Mesothelial cell of epicardium (in vitro differentiated cells): Measurements from ENCODE around the gene GADD45A. TPM values are rescaled to one million over a fixed set of nuclear protein-coding genes. Genes with fewer than 3 reads are reported as not detected.

Source experiments
- DNase-seq, 2 experiments: peaks; one replicate each; pipeline ENCODE4 v3.0.0; 2021; ENCODE audit warnings: low spot score in 2 of 2; ENCODE audit not compliant: unreplicated experiment in 2 of 2
- H3K27ac Mint-ChIP-seq: 2 replicates; pipeline ENCODE4 v1.8.0; 2021; ENCODE audit warnings: mixed read lengths
- H3K27me3 Mint-ChIP-seq: 2 replicates; pipeline ENCODE4 v1.8.0; 2021; ENCODE audit warnings: low read depth, mixed read lengths
- H3K36me3 Mint-ChIP-seq: 2 replicates; pipeline ENCODE4 v1.8.0; 2021; ENCODE audit warnings: mixed read lengths
- H3K4me1 Mint-ChIP-seq: 2 replicates; pipeline ENCODE4 v1.8.0; 2021; ENCODE audit warnings: mixed read lengths
- H3K4me3 Mint-ChIP-seq: 2 replicates; pipeline ENCODE4 v1.8.0; 2021; ENCODE audit warnings: mild to moderate bottlenecking, moderate library complexity, mixed read lengths
- H3K9me3 Mint-ChIP-seq: 2 replicates; pipeline ENCODE4 v1.8.0; 2021; ENCODE audit warnings: mixed read lengths
- total RNA-seq: library from RNA; stranded (reverse); gene quantifications from 3 replicates; pipeline ENCODE4 v1.2.1, GENCODE V29; 2021
- TF ChIP-seq, protein P1 (sequence below): fragments of 200-600 bp; sonication (generic); IDR thresholded peaks from one replicate; pipeline ENCODE4 v1.5.0; 2021; ENCODE audit warnings: antibody characterized with exemption; ENCODE audit not compliant: unreplicated experiment

The GADD45A gene
- total RNA-seq, 1 donor from 2014 or later: 80.2 TPM

DNA sequence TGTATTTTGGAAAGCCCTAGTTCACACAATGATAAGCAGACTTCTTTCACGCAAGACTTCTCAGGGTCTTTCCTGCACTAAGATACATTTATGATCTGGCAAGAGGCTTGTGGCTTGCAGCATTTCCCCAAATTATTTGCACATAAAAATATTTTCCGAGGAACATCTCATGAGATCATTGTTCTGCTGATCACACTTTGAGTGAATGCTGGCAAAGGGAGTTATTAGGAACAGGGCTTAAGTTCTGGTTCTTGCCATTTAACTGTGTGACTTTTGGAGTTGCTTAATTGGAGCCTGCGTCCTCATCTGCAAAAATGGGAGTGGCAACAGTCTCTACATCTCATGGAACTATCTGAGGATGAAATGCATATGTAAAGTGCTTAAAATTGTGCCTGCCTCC lies 50.2 kb downstream of the GADD45A start:
- H3K36me3 Mint-ChIP-seq: no peaks in the 10 kb centered on the region
- H3K27me3 Mint-ChIP-seq: no peaks in the 10 kb centered on the region
- H3K9me3 Mint-ChIP-seq: no peaks in the 10 kb centered on the region
- H3K4me1 Mint-ChIP-seq: peaks cover 13% of the 10 kb centered on the region
- no peak for DNase-seq
- no peak overlapping the region for H3K27ac Mint-ChIP-seq
- TF ChIP-seq, protein P1, sequence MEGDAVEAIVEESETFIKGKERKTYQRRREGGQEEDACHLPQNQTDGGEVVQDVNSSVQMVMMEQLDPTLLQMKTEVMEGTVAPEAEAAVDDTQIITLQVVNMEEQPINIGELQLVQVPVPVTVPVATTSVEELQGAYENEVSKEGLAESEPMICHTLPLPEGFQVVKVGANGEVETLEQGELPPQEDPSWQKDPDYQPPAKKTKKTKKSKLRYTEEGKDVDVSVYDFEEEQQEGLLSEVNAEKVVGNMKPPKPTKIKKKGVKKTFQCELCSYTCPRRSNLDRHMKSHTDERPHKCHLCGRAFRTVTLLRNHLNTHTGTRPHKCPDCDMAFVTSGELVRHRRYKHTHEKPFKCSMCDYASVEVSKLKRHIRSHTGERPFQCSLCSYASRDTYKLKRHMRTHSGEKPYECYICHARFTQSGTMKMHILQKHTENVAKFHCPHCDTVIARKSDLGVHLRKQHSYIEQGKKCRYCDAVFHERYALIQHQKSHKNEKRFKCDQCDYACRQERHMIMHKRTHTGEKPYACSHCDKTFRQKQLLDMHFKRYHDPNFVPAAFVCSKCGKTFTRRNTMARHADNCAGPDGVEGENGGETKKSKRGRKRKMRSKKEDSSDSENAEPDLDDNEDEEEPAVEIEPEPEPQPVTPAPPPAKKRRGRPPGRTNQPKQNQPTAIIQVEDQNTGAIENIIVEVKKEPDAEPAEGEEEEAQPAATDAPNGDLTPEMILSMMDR: no peak
- H3K4me3 Mint-ChIP-seq: no peak overlapping the region

DNA sequence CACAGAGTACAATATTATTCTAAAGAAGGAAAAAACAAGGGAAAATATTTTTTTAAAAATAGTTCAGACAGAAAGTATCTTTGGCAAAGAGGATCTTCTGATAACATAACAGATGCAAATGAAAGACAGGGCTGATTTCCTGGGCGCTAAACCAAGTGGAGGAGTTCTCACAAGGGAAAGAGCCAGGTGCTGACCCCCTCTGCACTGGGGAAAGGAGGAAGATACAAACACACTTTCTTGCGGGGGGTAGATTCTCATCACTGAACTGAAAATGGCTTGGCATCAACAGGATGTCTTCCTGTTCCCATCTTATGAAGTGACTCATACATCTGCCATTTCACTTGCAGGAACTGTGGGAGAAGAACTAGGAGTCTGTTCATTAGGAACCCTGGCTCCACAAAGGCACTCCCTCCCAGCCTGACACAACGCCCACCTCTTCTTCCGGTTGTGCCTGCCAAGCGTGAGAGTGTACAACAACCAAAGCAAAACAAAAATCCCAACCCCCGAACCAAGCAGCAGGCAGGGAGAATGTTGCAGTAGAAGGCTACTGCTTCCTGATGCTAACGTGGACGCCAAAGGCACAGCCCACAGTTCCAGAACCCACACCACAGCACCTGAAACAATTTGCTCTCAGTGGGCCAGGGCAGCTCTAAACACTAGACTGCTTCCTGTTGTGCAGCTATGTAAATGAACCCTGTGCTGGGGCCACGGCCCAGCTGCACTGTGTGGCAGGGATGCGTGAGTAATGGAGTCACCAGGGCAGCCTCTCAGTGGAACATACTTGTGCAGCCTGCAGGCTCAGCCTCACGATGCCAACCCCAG lies 51.0 kb downstream of the GADD45A start:
- Mint-ChIP-seq H3K27ac (peak overlapping the region; percentile 87), H3K9me3 (no peaks in the 10 kb centered on the region), H3K4me1 (peaks cover 12% of the 10 kb centered on the region), H3K4me3 (no peak overlapping the region), H3K36me3 (no peaks in the 10 kb centered on the region), H3K27me3 (no peaks in the 10 kb centered on the region)
- no peak for DNase-seq
- TF ChIP-seq, protein P1: no peak

DNA sequence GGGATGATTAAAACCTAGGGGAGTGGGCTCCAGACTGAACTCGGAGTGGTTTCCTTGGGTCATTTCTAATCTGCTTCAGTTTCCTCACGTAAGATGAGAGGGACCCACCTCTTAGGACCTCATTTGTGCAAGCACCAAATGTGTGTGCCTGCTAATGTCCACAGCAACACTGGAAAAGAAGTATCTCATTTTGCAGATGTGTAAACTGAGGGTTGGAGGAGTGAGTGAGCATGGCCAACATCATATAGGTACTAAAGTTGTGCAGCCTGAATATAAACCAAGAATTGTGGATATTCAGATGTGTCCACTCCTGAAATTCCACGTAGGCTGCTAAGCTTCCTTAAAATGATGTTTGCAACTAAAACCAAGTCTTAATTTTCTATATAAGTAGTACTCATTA lies 51.7 kb downstream of the GADD45A start:
- no peak for DNase-seq
- TF ChIP-seq, protein P1: no peak
- H3K27ac Mint-ChIP-seq: no peak overlapping the region
- H3K4me1 Mint-ChIP-seq: peaks cover 8% of the 10 kb centered on the region
- no peaks in the 10 kb centered on the region for H3K36me3 Mint-ChIP-seq
- no peaks in the 10 kb centered on the region for H3K9me3 Mint-ChIP-seq
- H3K4me3 Mint-ChIP-seq: no peak overlapping the region
- H3K27me3 Mint-ChIP-seq: no peaks in the 10 kb centered on the region

DNA sequence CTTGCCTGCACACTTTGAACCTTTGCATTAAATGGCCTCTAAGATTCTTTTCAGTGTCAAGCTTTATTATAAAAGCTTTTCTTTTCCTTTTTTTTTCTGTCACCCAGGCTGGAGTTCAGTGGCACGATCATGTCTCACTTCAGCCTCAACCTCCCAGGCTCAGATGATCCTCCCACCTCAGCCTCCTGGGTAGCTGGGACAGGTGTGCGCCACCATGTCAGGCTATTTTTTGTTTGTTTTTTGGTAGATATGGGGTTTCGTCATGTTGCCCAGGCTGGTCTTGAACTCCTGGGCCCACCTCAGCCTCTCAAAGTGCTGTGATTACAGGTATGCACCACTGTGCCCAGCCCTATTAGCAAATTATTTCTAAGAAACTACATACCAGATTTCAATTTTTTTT lies 52.9 kb downstream of the GADD45A start:
- Mint-ChIP-seq H3K4me3 (no peak overlapping the region), H3K9me3 (no peaks in the 10 kb centered on the region), H3K27me3 (no peaks in the 10 kb centered on the region), H3K4me1 (peaks cover 10% of the 10 kb centered on the region), H3K36me3 (no peaks in the 10 kb centered on the region), H3K27ac (no peak overlapping the region)
- DNase-seq: no peak
- TF ChIP-seq, protein P1: no peak

Other genes starting within 250 kb of the GADD45A start
- gene GNG12, start 148.3 kb downstream of the GADD45A start, total RNA-seq: 40.5 to 43.0 TPM (median 40.5 TPM) in 3 replicates